Panc1 (cell line): ENCODE results near the gene PMPCA. TPM values are rescaled to one million over a fixed set of nuclear protein-coding genes. Genes with fewer than 3 reads are reported as not detected.

Source experiments
- ATAC-seq: fragments of 200-7000 bp; cut with Tn5 transposase; 2 replicates; pipeline ENCODE4 v1.9.1; 2020; ENCODE audit warnings: mild to moderate bottlenecking, moderate library complexity
- BruUV-seq: library from RNA; stranded (reverse); fragments of 400-500 nt; replicated peaks from 2 replicates; lab custom pipeline; 2021; lab: Mats Ljungman, UMichigan
- CTCF ChIA-PET: fragments of 300-600 bp; sonication (Branson Sonifier 250); formaldehyde crosslinking; loops from one replicate; lab custom pipeline; 2022; ENCODE audit warnings: antibody characterized with exemption; lab: Charles Lee
- POLR2A ChIA-PET: fragments of 300-600 bp; sonication (Branson Sonifier 250); formaldehyde crosslinking; loops from one replicate; lab custom pipeline; 2022; ENCODE audit warnings: antibody characterized with exemption; lab: Charles Lee
- DNase-seq: peaks from one replicate; pipeline ENCODE4 v3.0.0-alpha.2; 2010; ENCODE audit warnings: low read depth, low spot score
- H3K27ac ChIP-seq: 2 replicates; pipeline ENCODE4 v1.5.1; 2011; ENCODE audit warnings: mild to moderate bottlenecking, low read length, inconsistent platforms
- H3K27me3 ChIP-seq: fragments of 200-500 bp; sonication (Bioruptor generic); 2 replicates; pipeline ENCODE4 v1.6.0; 2014; ENCODE audit warnings: low read length, inconsistent platforms; ENCODE audit not compliant: control insufficient read depth, insufficient read depth
- H3K36me3 ChIP-seq: fragments of 200-500 bp; sonication (Bioruptor generic); 2 replicates; pipeline ENCODE4 v1.5.1; 2014; ENCODE audit warnings: inconsistent platforms, mild to moderate bottlenecking, low read length, moderate library complexity; ENCODE audit not compliant: control insufficient read depth, insufficient read depth
- H3K4me1 ChIP-seq: 2 replicates; pipeline ENCODE4 v1.5.1; 2011; ENCODE audit warnings: inconsistent platforms, mild to moderate bottlenecking, low read length, moderate library complexity; ENCODE audit not compliant: control insufficient read depth, insufficient read depth
- H3K4me3 ChIP-seq, 2 experiments: 2 replicates each; pipeline ENCODE4 v1.5.1; 2011 to 2012; ENCODE audit warnings: low read depth in 2 of 2, low read length in 2 of 2, mild to moderate bottlenecking in 2 of 2, inconsistent platforms in 1 of 2, moderate library complexity in 1 of 2
- H3K9me3 ChIP-seq: fragments of 200-500 bp; sonication (Bioruptor generic); 2 replicates; pipeline ENCODE4 v1.5.1; 2014; ENCODE audit warnings: low read depth, mild to moderate bottlenecking, inconsistent platforms, low read length, moderate library complexity; ENCODE audit not compliant: control insufficient read depth, insufficient read depth
- CTCF ChIP-seq: fragments of 450-650 bp; IDR thresholded peaks from 2 replicates; pipeline ENCODE4 v1.5.1; 2017; ENCODE audit warnings: mild to moderate bottlenecking
- POLR2AphosphoS5 ChIP-seq: IDR thresholded peaks from 2 replicates; pipeline ENCODE4 v1.6.1; 2012; ENCODE audit warnings: mild to moderate bottlenecking, low read depth, low read length, moderate library complexity
- REST ChIP-seq, 2 experiments: IDR thresholded peaks; 2 replicates each; pipeline ENCODE4 v1.6.1; 2011 to 2012; ENCODE audit warnings: low read depth in 2 of 2, control low read depth in 1 of 2, low read length in 1 of 2, mild to moderate bottlenecking in 1 of 2, moderate library complexity in 1 of 2; ENCODE audit not compliant: insufficient read depth in 1 of 2
- SIN3A ChIP-seq: IDR thresholded peaks from 2 replicates; pipeline ENCODE4 v1.6.1; 2012; ENCODE audit warnings: low read depth, mild to moderate bottlenecking, low read length, moderate library complexity, borderline replicate concordance; ENCODE audit not compliant: insufficient read depth
- TCF7L2 ChIP-seq: IDR thresholded peaks from 2 replicates; pipeline ENCODE4 v1.6.1; 2011; ENCODE audit warnings: mild to moderate bottlenecking, low read depth, low read length, inconsistent platforms
- in situ Hi-C: cut with HindIII; loops from 2 replicates; pipeline ENCODE4 v1.10.0; 2016; ENCODE audit warnings: low sequenced_read_pairs, low pct_unique_long_range_greater_than_20kb
- intact Hi-C: fragments of 100-400 bp; cut with micrococcal nuclease; formaldehyde crosslinking; loops from one replicate; pipeline ENCODE4 v1.10.0; 2022; ENCODE audit not compliant: unreplicated experiment
- total RNA-seq: library from RNA; stranded (reverse); gene quantifications from one replicate; pipeline ENCODE4 v1.2.1, GENCODE V29; 2021; ENCODE audit not compliant: unreplicated experiment

Gene PMPCA
- total RNA-seq, 1 experiment from 2014 or later = 60.9 TPM

- CTCF ChIA-PET = no interaction called here
- H3K27me3 ChIP-seq = no peaks in the 10 kb centered on the region
- in situ Hi-C loops = no loop called here
- H3K4me3 ChIP-seq = no peak overlapping the region
- POLR2A ChIA-PET = no interaction called here
- BruUV-seq = no TSS peak
- TF ChIP-seq REST (IDR thresholded peaks at IDR 0.05; ENCODE audit: insufficient read depth in 1 of 2, low read depth in 2 of 2, low read length in 1 of 2) = no peak
- TF ChIP-seq CTCF = no peak
- no peak for TF ChIP-seq TCF7L2
- TF ChIP-seq POLR2AphosphoS5 = no peak
- TF ChIP-seq SIN3A = no peak
- no peaks in the 10 kb centered on the region for H3K9me3 ChIP-seq
- no peaks in the 10 kb centered on the region for H3K4me1 ChIP-seq
- no peak overlapping the region for H3K27ac ChIP-seq
- no peak for DNase-seq
- no peak for ATAC-seq
- intact Hi-C loops = no loop called here
- no peaks in the 10 kb centered on the region for H3K36me3 ChIP-seq
Measured at GRCh38 chr9:136370687-136371532, 39.5 kb upstream of the PMPCA start.

GRCh38 chr9:136371533-136371880 is 39.0 kb upstream of the PMPCA start:
- H3K27me3 ChIP-seq = no peaks in the 10 kb centered on the region
- H3K36me3 ChIP-seq = no peaks in the 10 kb centered on the region
- H3K27ac ChIP-seq = no peak overlapping the region
- DNase-seq = no peak
- no peak for TF ChIP-seq SIN3A
- no peak for TF ChIP-seq TCF7L2
- TF ChIP-seq REST (IDR thresholded peaks at IDR 0.05; ENCODE audit: insufficient read depth in 1 of 2, low read depth in 2 of 2, low read length in 1 of 2) = no peak
- TF ChIP-seq POLR2AphosphoS5 = no peak
- no peak for TF ChIP-seq CTCF
- ChIA-PET POLR2A (no interaction called here), CTCF (no interaction called here)
- intact Hi-C loops = no loop called here
- H3K9me3 ChIP-seq = no peaks in the 10 kb centered on the region
- BruUV-seq = no TSS peak
- no peak for ATAC-seq
- H3K4me1 ChIP-seq = no peaks in the 10 kb centered on the region
- in situ Hi-C loops = no loop called here
- H3K4me3 ChIP-seq = no peak overlapping the region
